ENCODE results near the gene ZSWIM5.
"Not testable (repeated sequence)": the region's sequence is repeated elsewhere in the genome, so short reads cannot be mapped to it uniquely, and the experiment has no call there.

Gene ZSWIM5

DNA sequence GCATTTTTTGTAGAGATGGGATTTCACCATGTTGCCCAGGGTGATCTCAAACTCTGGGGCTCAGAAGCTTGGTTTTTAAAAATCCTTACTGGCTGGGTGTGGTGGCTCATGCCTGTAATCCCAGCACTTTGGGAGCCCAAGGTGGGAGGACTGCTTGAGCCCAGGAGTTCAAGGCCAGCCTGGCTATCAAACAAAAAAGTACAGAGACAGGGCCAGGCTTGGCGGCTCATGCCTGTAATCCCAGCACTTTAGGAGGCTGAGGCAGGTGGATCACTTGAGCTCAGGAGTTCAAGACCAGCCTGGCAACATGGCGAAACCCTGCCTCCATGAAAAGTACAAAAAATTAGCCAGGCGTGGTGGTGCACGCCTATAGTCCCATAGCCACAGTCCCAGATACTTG is 112.0 kb downstream of the ZSWIM5 start:
- DNase-seq (ENCODE audit: low read depth), result not testable (repeated sequence)

DNA sequence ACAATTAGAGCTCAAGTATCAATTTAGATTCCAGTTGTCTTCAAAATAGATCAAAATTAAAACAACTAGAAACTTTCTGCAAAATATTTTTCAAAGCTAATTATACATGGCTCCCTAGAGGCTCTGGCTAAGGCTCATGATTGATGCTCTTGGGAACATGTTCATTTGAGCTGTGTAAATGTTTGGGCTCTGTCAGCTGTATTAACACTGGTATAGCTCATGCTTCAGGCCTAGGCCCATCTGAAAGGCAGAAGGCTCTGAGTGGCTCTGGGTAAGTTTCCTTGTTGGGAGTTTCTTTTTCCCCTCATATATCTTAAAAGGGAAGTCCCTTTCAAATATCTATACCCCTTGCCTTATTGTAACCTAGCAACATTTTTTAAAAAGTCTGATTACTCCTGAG is 113.1 kb downstream of the ZSWIM5 start:
- no peak for DNase-seq (ENCODE audit: low read depth)

DNA sequence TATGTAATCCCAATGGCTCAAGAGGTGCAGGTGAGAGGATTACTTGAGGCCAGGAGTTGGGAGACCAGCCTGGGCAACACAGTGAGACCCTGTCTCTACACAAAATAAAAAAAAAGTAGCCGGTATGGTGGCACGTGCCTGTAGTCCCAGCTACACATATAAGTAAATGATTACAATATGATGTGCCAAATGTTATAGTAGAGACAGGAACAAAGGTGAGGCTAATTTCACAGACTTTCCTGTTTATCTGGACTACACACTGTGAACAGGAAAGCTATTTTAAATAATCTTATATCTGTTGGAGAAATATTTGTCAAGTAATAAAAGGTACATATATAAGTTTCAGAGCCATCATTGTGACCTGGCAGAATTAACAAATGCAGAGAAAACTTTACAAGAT is 116.7 kb downstream of the ZSWIM5 start:
- no peak for DNase-seq (ENCODE audit: low read depth)

DNA sequence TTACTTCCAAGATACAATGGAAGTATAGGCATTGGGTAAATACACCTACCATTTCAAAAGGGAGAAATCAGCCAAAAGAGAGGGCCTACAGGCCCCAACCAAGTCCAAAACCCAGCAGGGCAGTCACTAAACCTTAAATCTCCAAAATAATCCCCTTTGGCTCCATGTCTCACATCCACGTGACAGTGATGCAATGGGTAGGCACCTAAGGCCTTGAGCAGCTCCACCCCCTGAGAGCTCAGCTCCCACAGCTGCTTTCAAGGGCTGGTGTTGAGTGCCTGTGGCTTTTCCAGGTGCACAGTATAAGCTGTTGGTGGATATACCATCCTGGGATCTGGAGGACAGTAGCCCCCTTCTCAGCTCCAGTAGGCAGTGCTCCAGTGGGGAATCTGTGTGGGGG is 121.8 kb downstream of the ZSWIM5 start:
- DNase-seq (ENCODE audit: low read depth), result no peak

DNA sequence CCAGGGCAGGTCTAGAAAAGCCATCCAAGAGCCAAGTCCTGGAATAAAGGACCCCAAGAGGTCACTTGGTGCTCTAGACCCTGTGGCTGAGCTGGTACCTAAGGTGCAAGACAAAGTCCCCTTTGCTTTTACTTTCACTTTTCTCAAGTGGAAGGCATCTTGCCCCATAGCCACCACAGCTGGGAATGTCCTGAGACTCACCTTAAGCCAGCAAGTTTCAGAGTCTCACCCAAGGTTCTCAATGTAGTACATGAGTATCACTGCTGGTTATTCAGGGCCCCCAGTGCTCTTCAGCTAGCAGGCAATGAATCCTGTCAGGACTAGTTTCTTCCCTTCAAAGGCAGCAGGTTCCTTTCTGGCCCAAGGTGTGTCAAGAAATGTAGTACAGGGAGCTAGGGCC is 126.9 kb downstream of the ZSWIM5 start:
- DNase-seq (ENCODE audit: low read depth), result no peak

DNA sequence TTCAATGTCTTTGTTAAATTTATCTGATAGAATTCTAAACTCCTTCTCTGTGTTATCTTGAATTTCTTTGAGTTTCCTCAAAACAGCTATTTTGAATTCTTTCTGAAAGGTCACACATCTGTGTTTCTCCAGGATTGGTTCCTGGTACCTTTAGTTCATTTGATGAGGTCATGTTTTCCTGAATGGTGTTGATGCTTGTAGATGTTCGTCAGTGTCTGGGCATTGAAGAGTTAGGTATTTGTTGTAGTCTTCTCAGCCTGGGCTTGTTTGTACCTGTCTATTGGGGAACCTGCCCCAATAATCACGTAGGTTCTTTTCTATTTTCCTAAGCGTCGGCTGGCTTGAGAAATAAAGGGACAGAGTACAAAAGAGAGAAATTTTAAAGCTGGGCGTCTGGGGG is 129.4 kb downstream of the ZSWIM5 start:
- DNase-seq (ENCODE audit: low read depth), result not testable (repeated sequence)

DNA sequence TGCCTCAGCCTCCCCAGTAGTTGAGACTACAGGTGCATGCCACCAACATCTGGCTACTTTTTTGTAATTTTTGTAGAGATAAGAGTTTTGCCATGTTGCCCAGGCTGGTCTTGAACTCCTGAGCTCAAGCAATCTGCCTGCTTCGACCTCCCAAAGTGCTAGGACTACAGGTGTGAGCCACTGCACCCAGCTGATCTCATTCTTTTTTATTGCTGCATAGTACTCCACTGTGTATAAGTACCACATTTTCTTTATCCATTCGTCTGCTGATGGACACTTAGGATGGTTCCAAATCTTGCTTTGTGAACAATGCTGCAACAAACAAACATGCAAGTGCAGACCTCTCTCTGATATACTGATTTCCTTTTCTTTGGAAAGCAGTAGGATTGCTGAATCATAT is 134.8 kb downstream of the ZSWIM5 start:
- no peak for DNase-seq (ENCODE audit: low read depth)

DNA sequence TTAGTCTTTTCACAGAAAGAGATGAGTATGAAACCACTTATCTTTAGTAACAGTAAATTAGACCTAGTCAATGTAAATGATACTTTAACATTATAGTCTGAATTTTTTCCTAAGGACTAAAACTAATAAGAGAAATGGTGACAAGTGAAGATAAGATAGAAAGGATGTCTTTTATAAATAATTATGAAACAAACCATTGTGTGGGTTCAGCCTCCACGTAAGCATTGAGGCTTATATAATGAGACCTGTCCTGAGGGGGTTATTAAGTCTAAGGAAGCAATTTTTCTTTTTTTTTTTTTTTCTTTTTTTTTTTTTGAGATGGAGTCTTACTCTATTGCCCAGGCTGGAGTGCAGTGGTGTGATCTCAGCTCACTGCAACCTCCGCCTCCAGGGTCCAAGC is 138.6 kb downstream of the ZSWIM5 start:
- DNase-seq (ENCODE audit: low read depth), result no peak

DNA sequence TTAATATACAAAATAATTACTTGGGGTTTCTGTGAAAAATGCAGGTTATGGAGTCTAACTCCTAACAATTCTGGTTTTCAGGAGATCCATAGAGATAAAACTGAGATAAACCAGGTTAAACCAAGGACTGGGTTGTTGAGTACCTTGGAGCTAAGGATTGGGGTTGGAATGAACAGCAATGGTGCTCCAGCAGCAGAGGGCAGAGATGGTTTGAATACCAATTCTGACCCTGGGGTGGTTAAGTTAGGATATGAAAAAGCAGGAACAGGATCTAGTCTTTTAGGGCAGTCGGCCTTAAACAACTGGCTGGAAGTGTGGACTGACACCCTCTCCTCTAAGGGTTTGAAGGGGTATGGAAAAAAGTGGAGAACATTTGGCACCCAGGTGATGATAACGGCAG is 141.3 kb downstream of the ZSWIM5 start:
- DNase-seq (ENCODE audit: low read depth), result no peak

DNA sequence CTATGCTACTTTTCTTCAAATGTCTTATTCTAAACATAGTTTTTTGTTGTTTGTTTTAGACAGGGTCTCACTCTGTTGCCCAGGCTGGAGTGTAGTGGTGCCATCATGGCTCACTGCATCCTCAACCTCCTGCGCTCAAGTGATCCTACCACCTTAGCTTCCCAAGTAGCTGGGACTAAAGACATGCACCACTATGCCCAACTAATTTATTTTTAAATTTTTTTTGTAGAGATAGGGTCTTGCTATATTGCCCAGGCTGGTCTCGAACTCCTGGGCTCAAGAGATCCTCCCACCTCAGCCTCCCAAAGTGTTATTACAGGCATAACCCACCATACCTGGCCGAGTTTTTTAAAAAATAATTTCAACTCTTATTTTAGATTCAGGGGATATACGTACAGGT is 143.9 kb downstream of the ZSWIM5 start:
- DNase-seq (ENCODE audit: low read depth), result not testable (repeated sequence)

DNA sequence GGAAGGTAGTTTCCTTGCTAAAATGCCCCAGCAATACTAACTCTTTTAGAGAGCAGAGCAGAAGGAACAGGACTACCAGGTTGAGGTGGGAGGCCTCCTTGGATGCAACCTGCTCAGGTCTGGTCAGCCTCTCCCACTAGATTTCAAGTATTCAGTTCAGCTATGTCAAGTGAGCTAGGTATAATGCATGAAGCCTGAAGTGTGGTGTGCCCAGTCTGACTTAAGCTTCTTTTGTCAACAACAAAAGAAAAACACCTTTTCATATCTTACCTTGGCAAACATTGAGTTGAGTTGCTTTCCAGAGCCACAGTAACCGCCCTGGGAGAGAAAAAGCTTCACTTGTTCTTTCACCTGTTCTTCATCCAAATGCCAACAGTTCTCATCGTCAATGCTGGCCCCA is 146.6 kb downstream of the ZSWIM5 start:
- no peak for DNase-seq (ENCODE audit: low read depth)

DNA sequence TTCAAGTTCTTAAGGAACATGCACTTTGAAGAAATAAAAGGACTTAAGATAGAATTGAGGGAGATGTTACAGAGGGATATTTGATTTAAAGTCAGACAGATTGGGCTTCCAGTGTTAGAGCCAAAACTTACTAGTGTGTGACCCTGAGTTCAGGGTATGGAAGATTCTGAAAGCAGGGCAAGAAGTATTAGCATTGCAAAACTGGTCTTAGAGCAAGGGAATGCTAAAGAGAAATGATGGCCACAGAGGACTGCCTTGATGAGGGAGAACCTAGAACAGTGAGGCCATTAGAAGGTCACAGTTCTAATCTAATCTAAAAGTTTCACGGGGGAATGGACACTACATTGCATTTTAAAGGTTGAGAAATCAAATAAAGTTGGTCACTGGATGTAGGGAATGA is 148.9 kb downstream of the ZSWIM5 start:
- no peak for DNase-seq (ENCODE audit: low read depth)

DNA sequence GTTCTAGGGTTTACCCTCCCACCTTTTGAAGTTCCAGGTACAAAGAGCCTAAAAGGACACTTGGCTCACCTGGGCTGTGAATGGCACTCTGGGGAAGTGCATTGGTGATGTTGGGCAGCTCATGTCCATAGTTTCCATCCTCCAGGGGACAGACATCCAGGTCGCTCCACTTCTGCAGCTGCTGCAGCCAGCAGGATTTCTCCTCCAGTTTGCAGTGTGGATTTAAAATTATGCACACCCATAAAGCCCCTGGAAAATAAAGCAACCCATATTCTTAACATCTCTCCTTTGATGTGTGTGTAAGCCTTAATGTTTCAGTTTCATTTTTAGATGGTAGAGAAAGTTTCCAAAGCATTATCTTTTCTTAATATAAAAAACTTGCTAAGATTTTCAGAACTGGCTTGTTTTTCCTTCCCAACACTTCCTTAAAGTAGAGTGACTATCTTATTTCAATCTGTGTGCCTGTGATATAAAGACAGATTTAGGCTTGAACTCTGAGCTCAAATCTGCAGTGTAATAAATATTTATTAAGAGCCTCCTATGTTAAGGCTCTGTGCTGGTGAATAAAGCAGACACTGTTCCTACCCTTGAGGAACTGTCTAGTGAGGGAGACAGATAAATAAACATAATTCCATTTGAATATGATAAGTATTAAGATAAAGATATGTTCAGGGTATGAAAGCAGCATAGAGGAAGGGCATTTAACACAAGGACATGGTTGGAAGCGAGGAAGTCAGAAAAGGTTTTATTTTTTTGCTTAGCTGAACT is 155.2 kb downstream of the ZSWIM5 start:
- no peak for DNase-seq (ENCODE audit: low read depth)

DNA sequence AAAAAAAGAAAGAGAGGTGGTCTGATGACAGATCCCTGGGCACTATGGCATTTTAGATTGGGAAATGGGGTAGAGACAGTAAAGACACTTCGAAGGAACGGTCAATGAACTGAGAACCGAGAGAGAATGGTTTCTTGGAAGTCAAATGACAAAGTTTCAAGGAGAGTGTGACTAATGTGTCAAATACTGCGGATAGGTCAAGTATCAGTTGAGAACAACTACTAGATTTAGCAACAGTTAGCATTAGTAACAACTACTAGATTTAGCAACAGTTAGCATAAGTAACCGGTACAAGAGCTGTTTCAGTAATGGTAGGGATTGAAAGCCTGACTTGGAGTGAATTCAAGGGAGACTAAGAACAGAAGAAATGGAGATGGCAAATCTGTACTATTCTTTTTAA is 159.4 kb downstream of the ZSWIM5 start:
- no peak for DNase-seq (ENCODE audit: low read depth)

DNA sequence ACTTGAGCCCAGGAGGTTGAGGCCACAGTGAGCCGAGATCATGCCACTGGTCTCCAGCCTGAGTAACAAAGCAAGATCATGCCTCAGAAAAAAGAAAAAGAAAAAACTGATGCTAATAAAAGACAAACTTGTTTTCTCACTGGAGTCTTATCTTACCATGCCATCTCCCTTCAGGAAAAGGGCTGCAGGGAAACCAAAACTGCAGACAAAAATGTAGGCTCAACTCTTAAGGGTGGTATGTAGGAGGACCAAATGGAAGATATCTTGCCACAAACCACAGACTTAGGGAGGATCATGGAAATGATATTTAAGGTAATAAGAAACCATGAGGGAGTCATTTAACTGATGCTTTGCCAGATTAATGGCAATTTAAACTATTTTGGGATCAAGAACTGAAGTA is 161.5 kb downstream of the ZSWIM5 start:
- DNase-seq (ENCODE audit: low read depth), result no peak

DNA sequence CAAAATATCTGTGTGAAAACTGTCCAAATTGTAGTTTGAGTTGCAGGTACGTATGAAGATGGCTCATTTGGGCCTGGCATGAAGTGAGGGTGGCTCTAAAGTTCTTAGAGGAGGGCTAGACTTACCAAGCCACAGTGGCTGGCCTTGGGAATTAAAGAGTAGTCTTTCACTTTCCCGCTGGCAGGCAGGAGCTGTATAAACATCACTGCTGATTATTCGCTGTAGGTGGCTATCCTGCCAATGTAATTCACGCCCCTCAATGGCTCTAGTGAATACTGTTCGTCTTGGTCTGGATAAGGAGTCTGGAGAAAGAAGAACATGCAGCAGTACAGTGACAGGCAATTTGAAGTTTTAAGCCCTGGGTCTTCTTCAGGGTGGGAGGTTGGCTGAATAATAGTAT is 163.3 kb downstream of the ZSWIM5 start:
- no peak for DNase-seq (ENCODE audit: low read depth)

DNA sequence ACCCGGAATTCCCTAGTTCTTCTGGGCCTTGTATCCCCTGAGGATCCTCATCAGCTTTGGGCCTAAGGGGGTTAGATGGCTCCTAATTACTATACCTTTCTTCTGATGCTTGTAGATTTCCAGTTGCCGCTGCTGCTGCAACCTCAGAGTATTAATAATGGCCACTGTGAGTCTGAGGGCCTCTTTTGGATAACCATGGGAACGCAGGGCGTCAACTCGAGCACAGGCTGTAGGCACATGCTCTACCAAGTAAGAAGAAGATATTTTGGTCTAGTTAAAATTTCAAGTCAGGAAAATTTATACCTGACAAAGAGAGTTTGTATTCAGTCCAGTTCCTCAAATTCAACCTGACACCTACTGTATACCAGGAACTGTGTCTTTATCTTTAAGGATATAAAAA is 166.1 kb downstream of the ZSWIM5 start:
- no peak for DNase-seq (ENCODE audit: low read depth)

DNA sequence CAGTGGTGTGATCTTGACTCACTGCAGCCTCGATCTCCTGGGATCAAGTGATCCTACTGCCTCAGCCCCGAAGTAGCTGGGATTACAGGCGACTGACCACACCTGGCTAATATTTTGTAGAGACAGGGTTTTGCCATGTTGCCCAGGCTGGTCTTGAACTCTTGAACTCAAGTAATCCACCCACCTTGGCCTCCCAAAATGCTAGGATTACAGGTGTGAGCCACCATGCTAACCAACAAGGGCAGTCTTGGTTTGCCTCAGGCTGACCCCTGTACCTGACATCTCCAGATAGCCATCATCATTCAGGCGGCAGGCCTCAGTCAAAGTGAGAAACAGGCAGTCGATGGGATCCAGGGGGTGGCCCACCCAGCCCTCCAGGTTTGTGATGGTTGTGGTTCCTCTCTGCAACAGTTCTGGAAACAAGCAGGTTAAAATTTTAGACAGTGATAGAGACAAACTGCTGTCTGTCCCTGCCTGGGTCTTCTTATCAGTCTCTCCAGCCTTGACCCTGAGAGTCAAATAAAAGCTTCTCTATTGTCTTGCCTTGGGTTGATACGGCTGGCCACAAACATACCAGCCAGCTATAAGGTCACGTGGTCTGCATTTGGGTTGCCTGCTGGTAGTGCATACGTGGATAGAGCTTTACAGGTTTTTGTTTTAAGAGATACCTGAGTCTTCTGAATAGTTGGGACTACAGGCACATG is 167.6 kb downstream of the ZSWIM5 start:
- DNase-seq (ENCODE audit: low read depth), result no peak

DNA sequence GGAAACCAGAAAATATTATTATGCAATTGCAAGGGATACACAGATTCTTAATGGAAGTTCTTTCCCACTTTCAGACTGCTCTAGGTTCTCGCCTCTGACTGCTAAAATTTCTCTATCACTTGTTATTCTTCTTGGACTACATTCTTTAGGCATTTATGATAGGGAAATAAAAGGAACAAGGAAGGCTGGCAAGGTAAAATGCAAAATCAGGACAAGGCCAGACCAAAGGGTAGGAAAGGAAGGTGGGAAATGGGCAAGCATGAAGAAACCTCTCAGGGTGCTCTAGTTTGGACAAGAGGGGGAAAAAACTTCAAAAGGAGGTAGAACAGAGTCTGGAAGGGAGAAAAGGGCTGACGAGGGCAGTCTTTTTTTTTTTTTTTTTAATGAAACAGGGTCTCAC is 168.2 kb downstream of the ZSWIM5 start:
- no peak for DNase-seq (ENCODE audit: low read depth)

DNA sequence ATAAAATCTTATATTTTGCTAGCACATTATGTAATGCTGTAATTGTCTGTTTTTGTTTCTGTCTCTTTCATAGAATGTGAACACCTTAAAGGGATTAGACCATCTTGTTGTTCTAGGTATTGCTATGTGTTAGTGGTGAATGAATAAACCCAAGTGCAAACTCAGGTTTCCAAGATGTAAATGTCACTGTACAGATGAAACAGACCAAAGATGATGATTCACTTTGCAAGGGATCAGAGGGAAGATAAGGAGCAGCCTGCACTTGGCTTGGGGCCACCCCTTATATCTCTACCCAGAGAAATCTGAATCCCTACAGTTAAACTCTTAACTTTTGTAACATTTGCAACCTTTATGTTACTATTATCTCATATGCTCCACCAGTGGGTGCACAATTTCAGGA is 168.9 kb downstream of the ZSWIM5 start:
- DNase-seq (ENCODE audit: low read depth), result no peak

DNA sequence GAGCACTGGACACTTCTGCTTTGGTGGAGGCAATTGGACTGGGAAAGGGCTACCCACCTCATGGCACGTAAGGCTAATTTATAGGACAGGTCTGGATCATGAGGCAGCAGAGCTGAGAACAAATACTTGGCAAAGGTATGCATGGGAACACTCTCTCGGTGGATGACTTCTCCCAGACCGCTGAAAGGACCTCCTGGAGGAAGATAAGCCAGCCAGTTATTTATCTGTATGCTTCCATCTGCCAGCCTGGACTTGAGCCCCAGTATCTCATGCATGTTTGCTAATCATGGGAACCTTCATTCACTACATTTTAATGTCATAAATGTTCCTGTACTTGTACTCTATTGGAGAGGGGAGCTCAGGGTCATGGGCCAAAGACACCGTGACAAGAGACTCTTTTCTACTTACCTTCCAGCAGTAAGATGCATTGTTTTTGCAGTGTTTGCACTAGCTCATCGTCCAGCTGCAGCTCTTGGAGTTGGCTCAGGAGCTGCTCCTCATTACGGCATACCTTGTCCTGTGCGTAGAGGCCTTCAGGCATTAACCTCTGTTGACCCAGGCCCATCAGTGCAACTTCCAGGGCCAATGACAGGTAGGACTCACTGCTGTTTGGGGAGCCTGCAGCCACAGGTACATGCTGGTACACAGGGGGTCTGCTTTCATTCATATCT is 170.6 kb downstream of the ZSWIM5 start:
- DNase-seq (ENCODE audit: low read depth), result no peak

DNA sequence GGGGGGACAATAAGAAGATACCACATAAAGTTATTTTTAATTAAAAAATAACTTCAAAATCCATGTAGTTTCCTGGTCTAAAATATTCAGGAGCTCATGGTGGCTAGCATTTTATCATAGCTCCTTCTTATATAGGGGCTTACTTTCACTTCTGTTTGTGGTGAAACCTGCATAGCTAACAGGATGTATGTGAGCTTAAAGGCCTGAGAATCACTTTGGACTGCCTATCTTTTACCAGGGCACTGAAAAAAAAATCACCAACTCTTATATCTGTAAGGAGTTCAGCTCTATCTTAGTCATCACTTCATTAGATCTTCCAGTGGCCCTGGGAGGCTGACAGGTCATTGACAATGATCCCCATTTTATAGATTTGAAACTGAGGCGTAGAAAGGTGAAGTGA is 173.0 kb downstream of the ZSWIM5 start:
- DNase-seq (ENCODE audit: low read depth), result no peak

DNA sequence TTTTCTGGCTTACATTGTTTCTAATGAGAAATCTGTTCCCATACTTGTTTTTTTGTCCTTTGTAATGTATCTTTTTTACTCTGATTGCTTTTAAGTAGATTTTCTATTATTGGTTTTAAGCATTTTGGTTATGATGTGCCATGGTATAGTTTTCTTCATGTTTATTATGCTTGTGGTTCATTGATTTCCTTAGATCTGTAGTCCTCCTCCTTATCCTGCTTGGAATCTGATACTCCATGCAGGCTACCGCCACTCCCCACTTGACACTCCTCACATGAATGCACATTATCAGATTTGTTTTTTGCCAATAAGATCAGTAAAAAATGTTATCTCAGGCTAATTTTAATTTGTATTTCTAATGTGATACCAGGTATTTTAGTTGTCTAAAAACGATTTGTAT is 173.6 kb downstream of the ZSWIM5 start:
- DNase-seq (ENCODE audit: low read depth), result no peak
